ENCODE data around the gene OR2W1.

The OR2W1 gene

GRCh38 chr6:29071831-29072723 lies 27.1 kb upstream of the OR2W1 start:
- H3K4me3 ChIP-seq (ENCODE audit: low read length), result no peak overlapping the region
- DNase-seq (ENCODE audit: low read depth), result peak; percentile 63
- peak; percentile 73 for TF ChIP-seq CTCF (IDR thresholded peaks at IDR 0.05; ENCODE audit: insufficient read depth, low read depth, low read length, missing control alignments)

- no peak for TF ChIP-seq CTCF (IDR thresholded peaks at IDR 0.05; ENCODE audit: insufficient read depth, low read depth, low read length, missing control alignments)
- DNase-seq (ENCODE audit: low read depth), result no peak
- no peak overlapping the region for H3K4me3 ChIP-seq (ENCODE audit: low read length)
Measured at GRCh38 chr6:29051680-29052079, 6.7 kb upstream of the OR2W1 start.

- no peak for TF ChIP-seq CTCF (IDR thresholded peaks at IDR 0.05; ENCODE audit: insufficient read depth, low read depth, low read length, missing control alignments)
- DNase-seq (ENCODE audit: low read depth), result no peak
- H3K4me3 ChIP-seq (ENCODE audit: low read length), result no peak overlapping the region
Measured at GRCh38 chr6:29035951-29036350, 9.0 kb downstream of the OR2W1 start.

- TF ChIP-seq CTCF (IDR thresholded peaks at IDR 0.05; ENCODE audit: insufficient read depth, low read depth, low read length, missing control alignments), result no peak
- DNase-seq (ENCODE audit: low read depth), result no peak
- no peak overlapping the region for H3K4me3 ChIP-seq (ENCODE audit: low read length)
Measured at GRCh38 chr6:29028821-29029220, 16.2 kb downstream of the OR2W1 start.

- DNase-seq (ENCODE audit: low read depth), result no peak
- H3K4me3 ChIP-seq (ENCODE audit: low read length), result no peak overlapping the region
- TF ChIP-seq CTCF (IDR thresholded peaks at IDR 0.05; ENCODE audit: insufficient read depth, low read depth, low read length, missing control alignments), result no peak
Measured at GRCh38 chr6:29025927-29026585, 18.9 kb downstream of the OR2W1 start.

- DNase-seq (ENCODE audit: low read depth), result no peak
- no peak overlapping the region for H3K4me3 ChIP-seq (ENCODE audit: low read length)
- TF ChIP-seq CTCF (IDR thresholded peaks at IDR 0.05; ENCODE audit: insufficient read depth, low read depth, low read length, missing control alignments), result no peak
Measured at GRCh38 chr6:29021434-29021833, 23.5 kb downstream of the OR2W1 start.
